H1 (cell line): ENCODE data around the gene RAN. TPM values are rescaled to one million over a fixed set of nuclear protein-coding genes. Genes with fewer than 3 reads are reported as not detected.

Experiments used
- ASH2L ChIP-seq: fragments of 200-600, 300-600 bp; sonication (generic); IDR thresholded peaks from one replicate; pipeline ENCODE4 v1.7.1; 2017; ENCODE audit warnings: low read length
- BACH1 ChIP-seq: IDR thresholded peaks from 2 replicates; pipeline ENCODE4 v1.6.1; 2012; ENCODE audit warnings: low read length, improper control_type of control experiment
- HDAC2 ChIP-seq, 2 experiments: fragments of 300-600 bp in 1 of 2; sonication (generic) in 1 of 2; IDR thresholded peaks; 2 replicates each; pipeline ENCODE4 v1.6.1; 2011 to 2012; ENCODE audit warnings: low read depth in 2 of 2, low read length in 2 of 2, mild to moderate bottlenecking in 2 of 2, moderate library complexity in 2 of 2, borderline replicate concordance in 1 of 2, inconsistent platforms in 1 of 2
- KDM1A ChIP-seq: fragments of 200-600, 300-600 bp; sonication (generic); IDR thresholded peaks from 2 replicates; pipeline ENCODE4 v1.7.1; 2016; ENCODE audit warnings: mild to moderate bottlenecking, low read length, borderline replicate concordance
- NANOG ChIP-seq: IDR thresholded peaks from 2 replicates; pipeline ENCODE4 v1.6.1; 2011; ENCODE audit warnings: low read length, low read depth, mild to moderate bottlenecking, inconsistent platforms; ENCODE audit not compliant: insufficient read depth, poor library complexity, severe bottlenecking
- SP1 ChIP-seq: IDR thresholded peaks from 2 replicates; pipeline ENCODE4 v1.6.1; 2011; ENCODE audit warnings: low read depth, low read length
- TBP ChIP-seq: IDR thresholded peaks from 2 replicates; pipeline ENCODE4 v1.6.1; 2011; ENCODE audit warnings: low read depth, low read length, improper control_type of control experiment
- polyA plus RNA-seq, 7 experiments: library from polyadenylated mRNA; depleted of rRNA in 3 of 7; stranded (reverse) in 5 of 7; unstranded in 2 of 7; fragments of >200 nt in 5 of 7; fragments of 200-250 nt in 2 of 7; gene quantifications; 1 replicate in 5 of 7; 2 replicates in 1 of 7; 4 replicates in 1 of 7; pipeline versions ENCODE4 v1.2.1 to v1.2.3, GENCODE V29; 2011 to 2013; ENCODE audit warnings: missing spikeins in 2 of 7, mixed read lengths in 2 of 7
- total RNA-seq: library from RNA; stranded (reverse); fragmentation: NEBNext Ultra II Directional; extraction: Animal tissue kit (Norgen Biotek cat#: 25700); gene quantifications from 2 replicates; pipeline ENCODE4 v1.2.1, GENCODE V29; 2021
- TF ChIP-seq, protein P1 (sequence below): fragments of 300-600 bp; sonication (generic); IDR thresholded peaks from 2 replicates; pipeline ENCODE4 v1.7.1; 2012; ENCODE audit warnings: low read length, moderate library complexity, mild to moderate bottlenecking, inconsistent platforms; ENCODE audit not compliant: insufficient replicate concordance

The RAN gene
- total and polyA plus RNA-seq, 2 of the 8 experiments (the other 6 are each of a cell fraction or from before 2014, with no cell fraction given) = 2,064 to 2,203 TPM

DNA sequence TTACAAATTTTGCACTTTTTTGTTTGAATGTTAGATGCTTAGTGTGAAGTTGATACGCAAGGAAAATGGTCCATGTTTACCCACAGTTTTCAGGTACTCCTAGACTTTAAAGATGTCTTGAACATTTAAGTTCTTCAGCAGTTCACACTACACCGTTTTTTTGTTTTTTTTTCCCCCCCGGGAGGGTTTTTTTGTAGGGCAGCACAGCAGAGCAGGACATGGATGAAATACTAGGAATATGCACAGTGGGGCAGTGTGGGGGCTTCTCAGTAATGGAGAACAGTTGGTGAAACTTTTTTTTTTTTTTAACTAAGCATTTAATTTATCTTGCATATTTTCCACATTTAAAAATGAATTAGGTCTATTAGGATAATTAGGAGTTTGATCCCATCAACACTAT, 4.9 kb downstream of the RAN start (continued):
- TF ChIP-seq, protein P1, sequence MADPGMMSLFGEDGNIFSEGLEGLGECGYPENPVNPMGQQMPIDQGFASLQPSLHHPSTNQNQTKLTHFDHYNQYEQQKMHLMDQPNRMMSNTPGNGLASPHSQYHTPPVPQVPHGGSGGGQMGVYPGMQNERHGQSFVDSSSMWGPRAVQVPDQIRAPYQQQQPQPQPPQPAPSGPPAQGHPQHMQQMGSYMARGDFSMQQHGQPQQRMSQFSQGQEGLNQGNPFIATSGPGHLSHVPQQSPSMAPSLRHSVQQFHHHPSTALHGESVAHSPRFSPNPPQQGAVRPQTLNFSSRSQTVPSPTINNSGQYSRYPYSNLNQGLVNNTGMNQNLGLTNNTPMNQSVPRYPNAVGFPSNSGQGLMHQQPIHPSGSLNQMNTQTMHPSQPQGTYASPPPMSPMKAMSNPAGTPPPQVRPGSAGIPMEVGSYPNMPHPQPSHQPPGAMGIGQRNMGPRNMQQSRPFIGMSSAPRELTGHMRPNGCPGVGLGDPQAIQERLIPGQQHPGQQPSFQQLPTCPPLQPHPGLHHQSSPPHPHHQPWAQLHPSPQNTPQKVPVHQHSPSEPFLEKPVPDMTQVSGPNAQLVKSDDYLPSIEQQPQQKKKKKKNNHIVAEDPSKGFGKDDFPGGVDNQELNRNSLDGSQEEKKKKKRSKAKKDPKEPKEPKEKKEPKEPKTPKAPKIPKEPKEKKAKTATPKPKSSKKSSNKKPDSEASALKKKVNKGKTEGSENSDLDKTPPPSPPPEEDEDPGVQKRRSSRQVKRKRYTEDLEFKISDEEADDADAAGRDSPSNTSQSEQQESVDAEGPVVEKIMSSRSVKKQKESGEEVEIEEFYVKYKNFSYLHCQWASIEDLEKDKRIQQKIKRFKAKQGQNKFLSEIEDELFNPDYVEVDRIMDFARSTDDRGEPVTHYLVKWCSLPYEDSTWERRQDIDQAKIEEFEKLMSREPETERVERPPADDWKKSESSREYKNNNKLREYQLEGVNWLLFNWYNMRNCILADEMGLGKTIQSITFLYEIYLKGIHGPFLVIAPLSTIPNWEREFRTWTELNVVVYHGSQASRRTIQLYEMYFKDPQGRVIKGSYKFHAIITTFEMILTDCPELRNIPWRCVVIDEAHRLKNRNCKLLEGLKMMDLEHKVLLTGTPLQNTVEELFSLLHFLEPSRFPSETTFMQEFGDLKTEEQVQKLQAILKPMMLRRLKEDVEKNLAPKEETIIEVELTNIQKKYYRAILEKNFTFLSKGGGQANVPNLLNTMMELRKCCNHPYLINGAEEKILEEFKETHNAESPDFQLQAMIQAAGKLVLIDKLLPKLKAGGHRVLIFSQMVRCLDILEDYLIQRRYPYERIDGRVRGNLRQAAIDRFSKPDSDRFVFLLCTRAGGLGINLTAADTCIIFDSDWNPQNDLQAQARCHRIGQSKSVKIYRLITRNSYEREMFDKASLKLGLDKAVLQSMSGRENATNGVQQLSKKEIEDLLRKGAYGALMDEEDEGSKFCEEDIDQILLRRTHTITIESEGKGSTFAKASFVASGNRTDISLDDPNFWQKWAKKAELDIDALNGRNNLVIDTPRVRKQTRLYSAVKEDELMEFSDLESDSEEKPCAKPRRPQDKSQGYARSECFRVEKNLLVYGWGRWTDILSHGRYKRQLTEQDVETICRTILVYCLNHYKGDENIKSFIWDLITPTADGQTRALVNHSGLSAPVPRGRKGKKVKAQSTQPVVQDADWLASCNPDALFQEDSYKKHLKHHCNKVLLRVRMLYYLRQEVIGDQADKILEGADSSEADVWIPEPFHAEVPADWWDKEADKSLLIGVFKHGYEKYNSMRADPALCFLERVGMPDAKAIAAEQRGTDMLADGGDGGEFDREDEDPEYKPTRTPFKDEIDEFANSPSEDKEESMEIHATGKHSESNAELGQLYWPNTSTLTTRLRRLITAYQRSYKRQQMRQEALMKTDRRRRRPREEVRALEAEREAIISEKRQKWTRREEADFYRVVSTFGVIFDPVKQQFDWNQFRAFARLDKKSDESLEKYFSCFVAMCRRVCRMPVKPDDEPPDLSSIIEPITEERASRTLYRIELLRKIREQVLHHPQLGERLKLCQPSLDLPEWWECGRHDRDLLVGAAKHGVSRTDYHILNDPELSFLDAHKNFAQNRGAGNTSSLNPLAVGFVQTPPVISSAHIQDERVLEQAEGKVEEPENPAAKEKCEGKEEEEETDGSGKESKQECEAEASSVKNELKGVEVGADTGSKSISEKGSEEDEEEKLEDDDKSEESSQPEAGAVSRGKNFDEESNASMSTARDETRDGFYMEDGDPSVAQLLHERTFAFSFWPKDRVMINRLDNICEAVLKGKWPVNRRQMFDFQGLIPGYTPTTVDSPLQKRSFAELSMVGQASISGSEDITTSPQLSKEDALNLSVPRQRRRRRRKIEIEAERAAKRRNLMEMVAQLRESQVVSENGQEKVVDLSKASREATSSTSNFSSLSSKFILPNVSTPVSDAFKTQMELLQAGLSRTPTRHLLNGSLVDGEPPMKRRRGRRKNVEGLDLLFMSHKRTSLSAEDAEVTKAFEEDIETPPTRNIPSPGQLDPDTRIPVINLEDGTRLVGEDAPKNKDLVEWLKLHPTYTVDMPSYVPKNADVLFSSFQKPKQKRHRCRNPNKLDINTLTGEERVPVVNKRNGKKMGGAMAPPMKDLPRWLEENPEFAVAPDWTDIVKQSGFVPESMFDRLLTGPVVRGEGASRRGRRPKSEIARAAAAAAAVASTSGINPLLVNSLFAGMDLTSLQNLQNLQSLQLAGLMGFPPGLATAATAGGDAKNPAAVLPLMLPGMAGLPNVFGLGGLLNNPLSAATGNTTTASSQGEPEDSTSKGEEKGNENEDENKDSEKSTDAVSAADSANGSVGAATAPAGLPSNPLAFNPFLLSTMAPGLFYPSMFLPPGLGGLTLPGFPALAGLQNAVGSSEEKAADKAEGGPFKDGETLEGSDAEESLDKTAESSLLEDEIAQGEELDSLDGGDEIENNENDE = no peak
- TF ChIP-seq NANOG = no peak
- TF ChIP-seq ASH2L = no peak
- no peak for TF ChIP-seq BACH1
- TF ChIP-seq SP1 = no peak
- no peak for TF ChIP-seq KDM1A
- no peak for TF ChIP-seq HDAC2 (IDR thresholded peaks at IDR 0.05; ENCODE audit: borderline replicate concordance in 1 of 2, low read depth in 2 of 2, low read length in 2 of 2)
- TF ChIP-seq TBP = no peak
